IPS-20b (cell line): ENCODE data around the gene LOXHD1.

Experiments used
- H3K27ac ChIP-seq: one replicate; pipeline ENCODE4 v1.5.1; 2013; ENCODE audit warnings: low read length
- H3K27me3 ChIP-seq: 2 replicates; pipeline ENCODE4 v1.6.1; 2013; ENCODE audit warnings: mild to moderate bottlenecking, low read length, inconsistent platforms; ENCODE audit not compliant: insufficient read depth
- H3K36me3 ChIP-seq: 2 replicates; pipeline ENCODE4 v1.6.1; 2013; ENCODE audit warnings: low read depth, mild to moderate bottlenecking, inconsistent platforms, low read length, moderate library complexity; ENCODE audit not compliant: insufficient read depth
- H3K4me1 ChIP-seq: 2 replicates; pipeline ENCODE4 v1.6.1; 2013; ENCODE audit warnings: mild to moderate bottlenecking, control low read depth, inconsistent platforms, low read length, moderate library complexity; ENCODE audit not compliant: insufficient read depth
- H3K4me3 ChIP-seq: 2 replicates; pipeline ENCODE4 v1.5.1; 2013; ENCODE audit warnings: mild to moderate bottlenecking, low read length, inconsistent platforms
- H3K9ac ChIP-seq: 2 replicates; pipeline ENCODE4 v1.6.1; 2013; ENCODE audit warnings: low read depth, mild to moderate bottlenecking, inconsistent platforms, low read length, moderate library complexity
- H3K9me3 ChIP-seq: 2 replicates; pipeline ENCODE4 v1.6.1; 2013; ENCODE audit warnings: mild to moderate bottlenecking, low read depth, low read length, inconsistent platforms; ENCODE audit not compliant: insufficient read depth

Gene LOXHD1

DNA sequence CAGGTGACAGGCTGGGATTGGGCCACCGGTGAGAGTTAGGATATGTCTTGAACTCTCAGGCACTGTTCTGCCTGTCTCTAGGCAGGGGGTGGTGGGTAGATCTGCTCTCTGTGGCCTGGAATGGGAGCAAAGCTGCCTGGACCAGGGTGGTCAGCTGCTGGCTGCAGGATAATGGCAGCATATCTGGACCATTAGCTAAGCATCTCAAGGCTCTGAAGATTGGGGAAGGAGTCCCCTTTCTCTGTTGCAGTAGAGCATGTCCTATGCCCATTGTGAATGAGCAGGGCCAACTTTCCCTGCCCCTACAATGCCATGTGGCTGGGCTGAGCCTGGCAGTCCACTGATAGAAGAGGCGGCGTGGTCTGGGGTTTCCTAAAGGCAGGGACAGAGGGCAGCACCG lies 34.6 kb downstream of the LOXHD1 start:
- Histone ChIP-seq H3K27me3 (no peaks in the 10 kb centered on the region), H3K9me3 (no peaks in the 10 kb centered on the region), H3K9ac (no peak overlapping the region), H3K27ac (no peak overlapping the region), H3K4me3 (no peak overlapping the region), H3K4me1 (no peaks in the 10 kb centered on the region), H3K36me3 (no peaks in the 10 kb centered on the region)

DNA sequence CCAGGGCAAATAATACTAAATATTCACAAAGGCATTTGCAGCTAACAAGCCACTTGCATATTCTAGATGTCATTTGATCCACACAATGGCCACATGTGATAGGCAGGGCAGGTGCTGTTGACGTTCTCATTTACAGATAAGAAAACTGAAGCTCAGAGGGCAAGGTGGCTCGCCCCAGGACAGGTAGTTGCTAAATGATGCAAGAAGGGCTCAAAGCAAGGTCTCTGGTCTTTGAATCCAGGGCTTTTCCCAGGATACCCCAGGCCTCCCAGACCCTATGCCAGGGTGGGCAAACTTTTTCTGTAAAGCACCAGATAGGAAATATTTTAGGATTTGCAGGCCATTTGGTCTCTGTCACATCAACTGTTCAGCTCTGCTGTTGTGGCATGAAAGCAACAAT lies 35.1 kb downstream of the LOXHD1 start:
- Histone ChIP-seq H3K4me1 (no peaks in the 10 kb centered on the region), H3K36me3 (no peaks in the 10 kb centered on the region), H3K4me3 (no peak overlapping the region), H3K27me3 (no peaks in the 10 kb centered on the region), H3K27ac (no peak overlapping the region), H3K9me3 (no peaks in the 10 kb centered on the region), H3K9ac (no peak overlapping the region)

DNA sequence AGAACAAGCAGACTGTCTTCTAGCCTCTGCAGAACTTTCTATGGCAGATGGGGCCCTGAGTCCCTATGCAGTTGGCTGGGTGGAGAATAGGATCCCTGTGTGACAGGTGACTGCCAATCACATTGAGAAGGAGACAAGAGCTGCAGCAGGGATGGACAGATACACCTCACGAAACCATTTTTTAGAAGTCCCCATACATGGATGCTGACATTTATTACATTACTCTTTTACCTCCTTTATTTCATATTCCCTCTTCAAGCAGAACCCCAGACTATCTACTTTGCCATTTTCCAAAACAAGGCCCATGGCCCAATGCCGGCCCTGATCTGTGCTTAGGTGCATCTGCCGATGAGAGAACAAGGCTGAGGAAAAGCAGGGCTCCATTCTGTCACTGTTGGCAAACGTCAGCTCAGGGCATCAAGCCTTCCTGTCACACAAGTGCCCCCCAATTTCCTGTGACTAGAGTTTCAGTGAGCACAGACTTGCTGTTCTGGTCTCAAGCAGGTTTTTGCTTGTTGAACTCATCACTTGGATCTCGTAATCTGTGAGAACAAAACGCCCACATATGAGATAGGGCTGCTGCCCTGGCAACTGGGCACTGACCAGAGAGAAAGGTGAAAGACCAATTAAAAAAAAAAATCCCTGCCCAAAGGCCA lies 35.8 kb downstream of the LOXHD1 start:
- Histone ChIP-seq H3K27me3 (no peaks in the 10 kb centered on the region), H3K36me3 (no peaks in the 10 kb centered on the region), H3K9ac (no peak overlapping the region), H3K27ac (no peak overlapping the region), H3K4me1 (no peaks in the 10 kb centered on the region), H3K9me3 (no peaks in the 10 kb centered on the region), H3K4me3 (no peak overlapping the region)

DNA sequence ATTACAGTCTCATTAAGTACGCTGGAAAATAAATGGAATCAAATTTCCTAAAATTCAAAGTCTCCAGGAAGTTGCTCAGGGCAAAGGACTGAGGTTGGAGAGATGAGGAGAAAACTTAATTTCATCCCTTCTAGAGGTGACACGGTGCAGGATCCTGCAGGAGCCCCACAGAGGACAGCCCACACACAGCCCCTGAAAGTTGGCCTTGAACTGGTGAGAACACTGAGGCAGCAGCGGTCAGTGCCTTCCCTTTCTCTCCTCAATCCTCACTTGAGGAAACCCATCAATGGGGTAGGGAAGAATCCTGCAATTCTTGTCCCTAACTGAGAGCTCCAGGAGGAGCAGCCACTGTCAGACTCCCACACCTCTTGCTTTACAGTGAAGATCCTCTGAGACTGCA lies 37.5 kb downstream of the LOXHD1 start:
- Histone ChIP-seq H3K4me3 (no peak overlapping the region), H3K9ac (no peak overlapping the region), H3K27ac (no peak overlapping the region), H3K36me3 (no peaks in the 10 kb centered on the region), H3K4me1 (no peaks in the 10 kb centered on the region), H3K27me3 (no peaks in the 10 kb centered on the region), H3K9me3 (no peaks in the 10 kb centered on the region)

DNA sequence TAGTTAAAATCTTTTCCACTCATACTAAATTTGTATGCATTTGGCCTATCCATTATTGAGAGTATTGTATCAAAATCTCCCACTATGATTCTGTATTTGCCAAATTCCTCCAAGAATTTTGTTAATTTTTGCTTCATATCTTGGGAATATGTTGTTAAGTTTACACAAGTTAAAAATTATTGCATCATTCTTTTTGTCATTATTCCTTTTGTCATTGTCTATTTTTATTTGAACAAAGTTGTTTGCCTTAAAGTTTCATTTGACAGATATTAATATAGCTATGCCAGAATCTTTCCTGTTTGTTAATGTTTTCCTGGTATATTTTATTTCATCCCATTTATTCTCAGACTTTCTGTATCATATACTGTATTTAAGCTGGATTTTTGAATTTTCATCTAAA lies 41.3 kb downstream of the LOXHD1 start:
- no peak overlapping the region for H3K4me3 ChIP-seq
- H3K27ac ChIP-seq = no peak overlapping the region
- no peaks in the 10 kb centered on the region for H3K4me1 ChIP-seq
- no peaks in the 10 kb centered on the region for H3K36me3 ChIP-seq
- no peak overlapping the region for H3K9ac ChIP-seq
- no peaks in the 10 kb centered on the region for H3K9me3 ChIP-seq
- H3K27me3 ChIP-seq = no peaks in the 10 kb centered on the region

DNA sequence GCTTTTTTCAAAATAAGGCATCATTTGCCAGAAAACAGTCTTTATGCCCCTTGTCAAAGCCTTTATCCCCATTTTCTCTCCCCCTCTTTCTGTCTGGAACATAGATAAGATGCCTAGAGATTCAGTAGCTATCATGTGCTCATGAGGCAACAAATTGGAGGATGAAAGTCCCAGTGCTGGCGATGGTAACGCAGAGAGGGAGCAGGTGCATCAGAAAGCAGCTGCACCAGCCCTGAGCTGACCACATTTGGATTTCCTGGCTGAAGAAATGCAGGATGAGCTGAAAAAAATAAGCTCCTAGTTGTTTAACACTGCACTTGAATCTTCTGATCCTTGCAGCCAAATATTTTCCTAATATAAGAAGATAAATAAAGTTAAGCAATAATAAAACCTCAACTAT lies 48.0 kb downstream of the LOXHD1 start:
- no peaks in the 10 kb centered on the region for H3K36me3 ChIP-seq
- no peaks in the 10 kb centered on the region for H3K4me1 ChIP-seq
- H3K27me3 ChIP-seq = no peaks in the 10 kb centered on the region
- H3K9ac ChIP-seq = no peak overlapping the region
- no peak overlapping the region for H3K27ac ChIP-seq
- H3K9me3 ChIP-seq = no peaks in the 10 kb centered on the region
- H3K4me3 ChIP-seq = no peak overlapping the region

DNA sequence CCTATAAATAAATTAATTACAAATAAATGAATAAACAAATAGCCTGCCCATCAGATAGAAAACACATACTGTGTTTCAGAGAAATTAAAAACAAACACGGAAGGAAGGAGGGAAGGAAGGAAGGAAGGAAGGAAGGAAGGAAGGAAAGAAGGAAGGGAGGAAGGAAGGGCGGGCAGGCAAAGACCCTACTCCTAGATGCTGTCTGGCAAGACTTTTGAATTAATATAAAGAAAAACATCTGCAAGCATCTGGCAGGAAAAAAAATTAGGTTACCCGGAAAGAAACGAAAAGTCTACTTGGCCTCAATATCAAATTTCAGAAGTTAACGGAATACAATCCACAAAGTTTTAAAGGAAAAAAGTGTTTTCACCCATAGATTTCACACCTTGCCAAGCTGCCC lies 49.1 kb downstream of the LOXHD1 start:
- H3K9ac ChIP-seq = no peak overlapping the region
- no peaks in the 10 kb centered on the region for H3K36me3 ChIP-seq
- no peaks in the 10 kb centered on the region for H3K9me3 ChIP-seq
- no peak overlapping the region for H3K27ac ChIP-seq
- H3K4me3 ChIP-seq = no peak overlapping the region
- no peaks in the 10 kb centered on the region for H3K27me3 ChIP-seq
- no peaks in the 10 kb centered on the region for H3K4me1 ChIP-seq

DNA sequence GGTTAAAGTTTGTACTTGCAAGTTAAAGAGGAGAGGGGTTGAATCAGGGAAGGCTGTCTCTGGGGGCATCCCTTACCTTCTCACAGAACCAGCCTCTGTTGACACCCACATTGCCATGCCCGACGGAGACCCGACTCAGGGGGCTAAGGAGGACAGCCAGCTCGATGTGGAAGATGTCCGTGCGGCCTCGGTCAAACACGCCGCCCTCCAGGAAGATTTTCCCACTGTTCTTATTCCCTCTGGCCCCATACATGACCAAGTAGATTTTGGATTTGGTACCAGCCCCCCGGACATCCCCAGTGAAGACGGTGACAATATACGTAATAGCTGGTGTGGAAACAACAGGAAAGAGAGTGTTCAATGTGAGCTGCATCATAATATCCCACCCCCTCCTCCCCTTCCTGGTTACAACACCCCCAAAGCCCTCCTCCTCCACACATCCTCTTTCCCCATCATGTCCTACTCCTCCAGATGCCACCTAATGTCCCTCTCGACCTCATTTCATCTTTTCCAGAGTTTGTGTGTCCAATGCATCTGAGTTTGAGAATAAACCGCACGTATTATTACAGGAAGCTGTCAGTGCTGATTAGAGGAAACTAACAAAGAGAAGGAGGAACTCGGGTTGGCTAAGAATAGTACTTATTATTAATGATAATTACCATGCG lies 55.7 kb downstream of the LOXHD1 start:
- no peaks in the 10 kb centered on the region for H3K9me3 ChIP-seq
- no peaks in the 10 kb centered on the region for H3K27me3 ChIP-seq
- no peak overlapping the region for H3K9ac ChIP-seq
- H3K27ac ChIP-seq = no peak overlapping the region
- H3K4me3 ChIP-seq = no peak overlapping the region
- no peaks in the 10 kb centered on the region for H3K36me3 ChIP-seq
- H3K4me1 ChIP-seq = no peaks in the 10 kb centered on the region

DNA sequence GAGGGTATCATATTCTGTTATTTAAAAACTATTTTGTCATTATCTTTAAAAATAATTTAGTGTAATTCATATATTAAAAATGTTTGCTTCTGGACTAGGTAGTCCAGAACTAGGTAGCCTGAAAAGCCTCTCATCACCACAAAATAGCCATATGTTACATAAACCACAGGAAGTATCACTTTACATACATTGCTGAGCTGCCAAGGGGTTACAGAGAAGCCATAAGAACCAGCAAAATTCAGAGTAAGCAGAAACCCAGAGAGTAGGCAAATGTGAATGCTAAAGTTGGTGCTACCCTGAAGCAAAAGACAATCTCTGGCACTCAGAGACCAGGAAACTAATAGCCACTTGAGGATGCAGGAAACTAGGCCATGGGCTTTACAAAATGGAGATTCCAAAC lies 60.9 kb downstream of the LOXHD1 start:
- Histone ChIP-seq H3K9me3 (no peaks in the 10 kb centered on the region), H3K4me3 (no peak overlapping the region), H3K4me1 (no peaks in the 10 kb centered on the region), H3K9ac (no peak overlapping the region), H3K27me3 (no peaks in the 10 kb centered on the region), H3K27ac (no peak overlapping the region), H3K36me3 (no peaks in the 10 kb centered on the region)

DNA sequence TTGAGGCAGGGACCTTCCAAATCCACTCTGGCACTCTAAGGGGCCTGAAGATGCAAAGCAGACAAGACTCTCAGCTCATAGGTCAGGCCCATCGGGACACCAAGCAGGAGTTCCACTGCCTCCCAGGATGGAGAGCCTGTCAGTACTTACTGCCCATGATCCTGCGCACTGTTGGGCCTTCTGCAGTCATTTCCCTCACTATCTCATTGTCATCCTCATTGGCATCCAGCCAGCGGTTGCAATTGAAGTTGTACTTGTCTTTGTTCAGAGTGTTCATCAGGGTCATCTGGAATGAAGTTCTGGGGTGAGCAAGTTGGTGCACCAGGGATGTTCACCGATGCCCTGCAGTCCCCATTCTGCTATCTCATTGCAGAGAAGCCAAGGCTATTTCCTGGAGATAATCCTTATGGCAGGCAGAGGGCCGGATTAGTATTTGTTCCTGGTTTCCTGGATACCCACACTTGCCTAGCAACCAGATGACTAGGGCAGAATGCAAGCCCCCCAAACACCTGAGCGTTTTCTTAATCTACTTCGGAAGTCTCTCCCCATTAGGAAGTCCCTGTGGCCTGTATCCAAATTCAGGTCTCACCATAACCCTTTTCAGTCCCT lies 65.1 kb downstream of the LOXHD1 start:
- no peak overlapping the region for H3K9ac ChIP-seq
- H3K27ac ChIP-seq = no peak overlapping the region
- H3K4me3 ChIP-seq = no peak overlapping the region
- H3K9me3 ChIP-seq = no peaks in the 10 kb centered on the region
- no peaks in the 10 kb centered on the region; the same call in 1 of the 2 replicates for H3K4me1 ChIP-seq
- H3K36me3 ChIP-seq = no peaks in the 10 kb centered on the region
- H3K27me3 ChIP-seq = no peaks in the 10 kb centered on the region

DNA sequence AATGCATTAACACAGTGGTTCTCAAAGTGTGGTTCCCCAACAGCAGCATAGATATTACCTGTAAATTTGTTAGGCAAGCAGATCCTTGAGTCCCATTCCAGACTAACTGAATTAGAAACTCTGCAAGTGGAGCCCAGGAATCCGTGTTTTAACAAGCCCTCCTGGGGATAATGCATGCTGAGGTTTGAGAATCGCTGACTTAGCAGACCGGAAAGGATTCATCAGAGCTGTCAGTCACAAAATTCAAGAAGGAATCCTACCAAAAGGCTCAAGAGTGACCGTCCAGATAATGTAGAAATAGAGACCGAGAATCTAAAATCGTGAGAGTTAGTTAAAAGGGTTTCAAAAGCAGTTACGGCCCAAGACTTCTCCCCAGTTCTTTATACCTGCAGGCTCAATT lies 66.9 kb downstream of the LOXHD1 start:
- Histone ChIP-seq H3K4me1 (no peaks in the 10 kb centered on the region; the same call in 1 of the 2 replicates), H3K27me3 (no peaks in the 10 kb centered on the region), H3K4me3 (no peak overlapping the region), H3K9ac (no peak overlapping the region), H3K36me3 (no peaks in the 10 kb centered on the region), H3K27ac (no peak overlapping the region), H3K9me3 (no peaks in the 10 kb centered on the region)

DNA sequence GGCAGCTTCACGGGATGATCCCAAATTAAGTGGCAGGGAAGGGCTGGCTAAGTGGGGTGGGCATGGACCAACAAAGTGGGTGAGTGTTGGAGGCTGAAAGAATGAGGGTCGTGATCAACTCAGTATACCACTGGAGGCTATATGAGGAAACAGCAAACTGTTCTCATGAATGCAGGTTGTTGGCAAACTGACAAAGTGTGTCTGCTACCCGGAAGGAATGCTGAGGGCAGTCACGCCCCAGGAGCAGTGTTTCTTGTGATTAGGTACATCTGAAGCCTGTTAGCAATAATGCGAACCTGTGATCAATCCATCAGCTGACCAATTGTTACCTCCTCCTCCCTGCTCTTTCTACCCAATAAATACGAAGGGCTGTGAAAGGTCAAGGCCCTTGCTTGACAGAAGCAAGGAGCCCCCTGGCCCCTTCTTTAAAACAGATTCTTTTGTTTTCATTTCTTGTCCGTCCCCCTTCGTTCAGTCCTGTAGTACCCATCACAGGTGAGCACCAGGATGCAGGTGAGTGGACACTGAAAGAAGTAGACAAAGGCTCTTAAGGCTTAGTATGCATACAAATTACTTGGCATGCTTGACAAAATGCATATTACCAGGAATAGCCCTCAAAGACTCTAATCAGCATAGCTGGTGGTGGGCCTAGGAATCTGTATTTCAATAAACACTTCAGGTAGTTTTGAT lies 67.9 kb downstream of the LOXHD1 start:
- H3K9ac ChIP-seq = no peak overlapping the region
- H3K27me3 ChIP-seq = no peaks in the 10 kb centered on the region
- H3K36me3 ChIP-seq = no peaks in the 10 kb centered on the region
- no peak overlapping the region for H3K4me3 ChIP-seq
- no peaks in the 10 kb centered on the region for H3K9me3 ChIP-seq
- H3K4me1 ChIP-seq = no peaks in the 10 kb centered on the region; the same call in 1 of the 2 replicates
- no peak overlapping the region for H3K27ac ChIP-seq
